Raji (cell line): ENCODE data around the gene ATRNL1.

ENCODE experiments used
- POLR2A ChIP-seq: IDR thresholded peaks from 2 replicates; pipeline ENCODE4 v1.6.1; 2011; ENCODE audit warnings: low read depth, low read length, control low read depth; ENCODE audit not compliant: insufficient read depth

Gene ATRNL1

GRCh38 chr10:115321360-115321759, 228.2 kb downstream of the ATRNL1 start:
- no peak for TF ChIP-seq POLR2A

- no peak for TF ChIP-seq POLR2A
Measured at GRCh38 chr10:115328331-115328730, 235.2 kb downstream of the ATRNL1 start.

DNA sequence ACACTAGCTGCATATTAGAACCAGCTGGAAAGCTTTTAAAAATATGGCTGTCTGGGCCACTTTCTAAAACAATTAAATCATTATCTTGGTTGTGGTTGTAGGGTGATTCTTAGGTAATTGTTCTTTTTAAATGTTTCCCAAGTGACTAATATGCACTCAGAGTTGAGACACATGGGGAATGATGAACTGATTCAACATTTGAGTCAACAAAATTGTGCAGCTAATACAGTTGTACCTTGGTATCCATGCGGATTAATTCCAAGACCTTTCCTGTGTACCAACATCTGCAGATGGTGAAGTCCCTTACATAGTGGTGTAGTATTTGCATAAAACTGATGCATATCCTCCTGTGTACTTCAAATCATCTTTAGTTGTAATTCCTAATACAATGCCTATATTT, 242.2 kb downstream of the ATRNL1 start:
- no peak for TF ChIP-seq POLR2A

DNA sequence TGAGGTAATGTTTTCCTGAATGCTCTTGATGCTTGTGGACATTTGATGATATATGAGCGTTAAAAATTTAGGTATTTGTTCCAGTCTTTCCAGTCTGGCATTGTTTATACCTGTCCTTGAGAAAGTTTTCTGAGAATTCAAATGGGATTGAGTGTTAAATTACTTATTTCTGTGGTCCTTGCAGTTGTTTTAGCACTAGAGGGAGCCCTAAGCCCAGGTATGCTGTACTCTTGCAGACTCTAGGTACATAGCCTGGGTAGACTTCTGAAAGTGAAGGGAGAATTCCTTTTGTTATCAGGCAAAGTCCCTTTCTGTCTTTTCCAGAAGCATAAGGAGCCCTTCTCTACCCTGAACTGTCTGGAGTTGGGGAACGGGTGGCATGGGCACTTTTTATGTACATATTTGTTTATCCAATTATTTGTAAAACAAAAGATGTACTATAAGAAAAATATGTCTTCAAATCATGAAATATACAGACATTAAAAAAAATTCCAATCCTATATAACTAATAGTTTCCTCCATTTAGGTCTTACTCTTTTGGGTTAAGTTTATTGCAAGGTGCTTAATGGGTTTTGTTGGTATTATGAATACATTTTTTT, 262.1 kb downstream of the ATRNL1 start:
- no peak for TF ChIP-seq POLR2A

DNA sequence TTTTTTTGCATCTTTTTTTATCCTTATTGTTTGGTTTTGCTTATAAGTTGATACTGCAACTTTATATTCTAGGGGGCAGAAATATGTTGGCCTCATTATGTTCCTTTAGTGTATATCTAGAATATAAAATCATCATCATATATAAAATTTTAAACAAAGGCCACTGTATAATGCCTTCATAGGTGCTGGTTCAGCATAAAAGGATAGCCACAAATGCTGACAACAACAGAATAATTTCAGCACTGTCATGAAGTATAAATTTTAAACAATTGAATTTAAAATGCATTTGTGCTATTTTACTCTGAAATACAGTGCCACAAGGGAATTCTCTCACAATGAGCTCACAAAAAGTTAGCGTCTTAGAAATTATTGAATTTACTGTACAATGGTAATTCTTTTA, 285.9 kb downstream of the ATRNL1 start:
- no peak for TF ChIP-seq POLR2A

DNA sequence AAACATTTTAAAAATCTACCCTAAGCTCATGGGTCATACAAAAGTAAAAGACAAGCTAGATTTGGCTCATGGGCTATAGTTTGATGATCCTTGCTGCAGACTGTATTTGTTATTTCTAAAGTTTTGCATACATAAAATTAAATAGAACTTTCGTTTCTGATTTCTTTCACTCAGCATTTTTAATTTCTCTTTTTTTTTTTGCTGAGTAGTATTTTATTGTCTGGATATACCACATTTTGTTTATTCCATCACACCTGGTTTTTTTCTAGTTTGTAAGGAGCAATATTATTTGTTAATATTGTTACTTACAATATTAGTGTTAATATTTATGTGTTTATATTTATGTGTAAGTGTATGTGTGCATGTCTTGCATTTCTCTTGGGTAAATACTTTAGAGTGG, 291.5 kb downstream of the ATRNL1 start:
- no peak for TF ChIP-seq POLR2A

GRCh38 chr10:115390607-115391006, 297.4 kb downstream of the ATRNL1 start:
- TF ChIP-seq POLR2A = no peak

- TF ChIP-seq POLR2A = no peak
Measured at GRCh38 chr10:115398026-115398425, 304.9 kb downstream of the ATRNL1 start.

DNA sequence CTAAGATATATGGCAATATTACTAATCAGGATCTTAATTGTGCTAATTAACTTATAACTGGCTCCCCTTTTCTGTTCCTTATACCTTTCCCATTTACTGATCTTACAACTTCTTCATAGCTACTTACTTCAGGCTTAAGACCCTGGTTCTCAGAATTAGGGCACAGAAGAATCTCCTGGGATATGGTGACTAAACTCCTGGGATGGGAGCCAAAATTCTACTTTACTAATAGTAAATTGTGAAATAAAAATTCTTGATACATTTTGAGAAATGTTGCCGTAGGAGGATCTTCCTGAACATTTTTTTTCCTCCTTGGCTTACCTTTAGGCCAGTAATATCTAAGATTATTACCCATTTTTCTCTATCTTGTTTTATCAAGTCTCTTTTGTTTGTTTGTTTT, 309.5 kb downstream of the ATRNL1 start:
- TF ChIP-seq POLR2A = no peak

- no peak for TF ChIP-seq POLR2A
Measured at GRCh38 chr10:115409347-115409746, 316.2 kb downstream of the ATRNL1 start.

DNA sequence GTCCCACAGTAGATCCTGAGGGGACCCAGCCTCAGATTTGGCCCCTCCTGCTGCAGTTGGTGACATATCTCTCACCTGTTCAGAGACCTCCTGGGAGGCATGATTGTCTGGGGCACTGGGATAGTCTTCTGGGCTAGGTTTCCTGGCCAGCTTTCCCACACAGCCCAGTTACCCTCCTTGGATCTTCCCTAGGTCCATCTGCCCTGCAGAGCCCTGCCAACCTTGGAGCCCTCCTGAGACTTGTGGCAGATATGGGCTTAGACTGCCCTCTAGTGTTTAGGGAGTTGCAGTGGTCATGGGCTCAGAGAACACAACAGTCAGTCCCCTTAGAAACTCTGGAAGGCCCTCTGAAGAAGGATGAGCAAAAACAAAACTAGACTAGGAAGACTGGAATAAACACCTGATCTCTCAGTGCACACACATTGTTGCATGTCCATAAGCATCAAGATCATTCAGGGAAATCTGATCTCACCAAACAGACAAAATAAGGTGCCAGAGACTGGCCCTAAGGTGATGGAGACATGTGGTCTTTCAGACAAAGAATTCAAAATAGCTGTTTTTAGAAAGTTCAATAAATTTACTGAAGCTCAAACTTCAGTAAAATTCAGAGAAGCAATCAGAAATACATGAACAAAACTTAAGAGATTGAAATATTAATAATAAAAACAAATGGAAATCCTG, 324.6 kb downstream of the ATRNL1 start:
- no peak for TF ChIP-seq POLR2A

GRCh38 chr10:115422624-115423023, 329.5 kb downstream of the ATRNL1 start:
- no peak for TF ChIP-seq POLR2A

- TF ChIP-seq POLR2A = no peak
Measured at GRCh38 chr10:115427611-115428010, 334.4 kb downstream of the ATRNL1 start.

DNA sequence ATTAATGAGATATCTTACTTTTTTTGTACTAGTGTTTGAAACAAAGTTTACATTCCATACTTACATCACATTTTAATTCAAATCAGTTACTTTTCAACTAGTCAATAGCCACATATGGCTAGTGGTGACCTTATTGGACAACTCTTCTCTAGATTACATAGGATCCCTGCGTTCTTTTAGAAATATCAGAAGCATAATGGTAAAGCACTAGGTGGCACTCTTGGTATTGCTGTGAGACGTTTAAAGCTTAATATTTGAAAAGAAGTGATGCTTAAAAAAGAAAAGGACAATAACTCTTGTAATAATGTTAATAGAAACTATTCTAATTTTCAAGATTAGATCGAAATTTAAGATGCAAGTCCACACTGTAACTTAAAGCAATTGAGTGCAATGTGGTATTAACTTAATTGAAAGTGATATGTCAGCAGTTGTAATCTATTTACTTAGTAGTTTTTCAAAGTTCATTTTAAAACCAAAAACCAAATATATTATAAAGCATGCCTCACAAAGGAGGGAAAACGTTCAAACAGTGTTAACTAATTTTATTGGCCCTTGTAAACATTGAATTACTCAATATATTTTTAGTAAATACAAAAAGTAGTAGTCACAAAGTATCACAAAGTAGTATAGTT, 339.1 kb downstream of the ATRNL1 start:
- TF ChIP-seq POLR2A = no peak

GRCh38 chr10:115436999-115437398, 343.8 kb downstream of the ATRNL1 start:
- no peak for TF ChIP-seq POLR2A

GRCh38 chr10:115441907-115442545, 348.9 kb downstream of the ATRNL1 start:
- no peak for TF ChIP-seq POLR2A
